WTC11 (cell line): ENCODE measurements around the gene NFILZ. TPM values are rescaled to one million over a fixed set of nuclear protein-coding genes. Genes with fewer than 3 reads are reported as not detected.

Experiments used
- CBFB ChIP-seq: sonication (generic); formaldehyde crosslinking; IDR thresholded peaks from 2 replicates; pipeline ENCODE4 v1.8.1; 2022; ENCODE audit warnings: mild to moderate bottlenecking, low read depth, missing genetic modification reagents
- CREB1 ChIP-seq: sonication (generic); formaldehyde crosslinking; IDR thresholded peaks from 2 replicates; pipeline ENCODE4 v1.8.0; 2023; ENCODE audit warnings: mild to moderate bottlenecking, missing genetic modification reagents
- EMX1 ChIP-seq: fragments of 250-450 bp; sonication (Bioruptor Pico); IDR thresholded peaks from 2 replicates; pipeline ENCODE4 v1.8.0; 2021; ENCODE audit warnings: mild to moderate bottlenecking
- ETV6 ChIP-seq: sonication (generic); formaldehyde crosslinking; IDR thresholded peaks from 2 replicates; pipeline ENCODE4 v1.8.1; 2022; ENCODE audit warnings: mild to moderate bottlenecking, missing genetic modification reagents
- FOXK1 ChIP-seq: sonication (generic); formaldehyde crosslinking; IDR thresholded peaks from 2 replicates; pipeline ENCODE4 v1.8.0; 2022; ENCODE audit warnings: mild to moderate bottlenecking, moderate library complexity, missing genetic modification reagents
- FOXP1 ChIP-seq: sonication (generic); formaldehyde crosslinking; IDR thresholded peaks from 2 replicates; pipeline ENCODE4 v1.8.0; 2022; ENCODE audit warnings: missing genetic modification reagents, mild to moderate bottlenecking, moderate library complexity, borderline replicate concordance
- GRHL2 ChIP-seq: fragments of 250-450 bp; sonication (Bioruptor Pico); IDR thresholded peaks from 2 replicates; pipeline ENCODE4 v1.8.0; 2022; ENCODE audit warnings: mild to moderate bottlenecking, moderate library complexity; ENCODE audit not compliant: insufficient replicate concordance, severe bottlenecking
- JUN ChIP-seq: sonication (generic); formaldehyde crosslinking; IDR thresholded peaks from 2 replicates; pipeline ENCODE4 v1.8.0; 2023; ENCODE audit warnings: mild to moderate bottlenecking, missing genetic modification reagents
- NFATC4 ChIP-seq: fragments of 250-450 bp; sonication (Bioruptor Pico); IDR thresholded peaks from 2 replicates; pipeline ENCODE4 v1.9.0; 2021; ENCODE audit warnings: mild to moderate bottlenecking
- NFYB ChIP-seq: sonication (generic); formaldehyde crosslinking; conservative IDR thresholded peaks from 2 replicates; pipeline ENCODE4 v1.8.0; 2022; ENCODE audit warnings: low read depth, missing genetic modification reagents
- NR1H2 ChIP-seq: sonication (generic); formaldehyde crosslinking; IDR thresholded peaks from 2 replicates; pipeline ENCODE4 v1.9.0; 2021; ENCODE audit warnings: mild to moderate bottlenecking, moderate library complexity, missing genetic modification reagents
- PRRX2 ChIP-seq: fragments of 250-450 bp; sonication (Bioruptor Pico); IDR thresholded peaks from 2 replicates; pipeline ENCODE4 v1.8.0; 2021; ENCODE audit warnings: mild to moderate bottlenecking
- RELA ChIP-seq: sonication (generic); formaldehyde crosslinking; IDR thresholded peaks from 2 replicates; pipeline ENCODE4 v1.8.1; 2022; ENCODE audit warnings: missing genetic modification reagents, mild to moderate bottlenecking, borderline replicate concordance
- RORB ChIP-seq: fragments of 250-450 bp; sonication (Bioruptor Pico); IDR thresholded peaks from 2 replicates; pipeline ENCODE4 v1.9.0; 2021; ENCODE audit warnings: mild to moderate bottlenecking
- SMAD3 ChIP-seq: sonication (generic); formaldehyde crosslinking; IDR thresholded peaks from 2 replicates; pipeline ENCODE4 v1.8.0; 2022; ENCODE audit warnings: missing genetic modification reagents, mild to moderate bottlenecking, borderline replicate concordance
- SP1 ChIP-seq: sonication (generic); formaldehyde crosslinking; conservative IDR thresholded peaks from 2 replicates; pipeline ENCODE4 v1.8.1; 2022; ENCODE audit warnings: missing genetic modification reagents
- TEAD4 ChIP-seq: sonication (generic); formaldehyde crosslinking; IDR thresholded peaks from 2 replicates; pipeline ENCODE4 v1.8.0; 2022; ENCODE audit warnings: mild to moderate bottlenecking, missing genetic modification reagents
- ZNF121 ChIP-seq: sonication (generic); formaldehyde crosslinking; IDR thresholded peaks from 2 replicates; pipeline ENCODE4 v1.8.0; 2023; ENCODE audit warnings: missing genetic modification reagents
- ZNF232 ChIP-seq: sonication (generic); formaldehyde crosslinking; IDR thresholded peaks from 2 replicates; pipeline ENCODE4 v1.8.0; 2022; ENCODE audit warnings: mild to moderate bottlenecking, missing genetic modification reagents
- ZNF263 ChIP-seq: sonication (generic); formaldehyde crosslinking; IDR thresholded peaks from 2 replicates; pipeline ENCODE4 v1.8.1; 2022; ENCODE audit warnings: low read depth, mild to moderate bottlenecking, moderate library complexity, missing genetic modification reagents
- ZNF317 ChIP-seq: sonication (generic); formaldehyde crosslinking; IDR thresholded peaks from 2 replicates; pipeline ENCODE4 v1.8.1; 2023; ENCODE audit warnings: low read depth, mild to moderate bottlenecking, moderate library complexity, missing genetic modification reagents, borderline replicate concordance
- ZNF416 ChIP-seq: fragments of 250-450 bp; sonication (Bioruptor Pico); IDR thresholded peaks from 2 replicates; pipeline ENCODE4 v1.9.0; 2021; ENCODE audit warnings: mild to moderate bottlenecking, inconsistent platforms
- ZNF423 ChIP-seq: fragments of 250-450 bp; sonication (Bioruptor Pico); IDR thresholded peaks from 2 replicates; pipeline ENCODE4 v2.1.2; 2022; ENCODE audit warnings: mild to moderate bottlenecking, moderate library complexity
- total RNA-seq: library from RNA; stranded (reverse); gene quantifications from 3 replicates; pipeline ENCODE4 v1.2.3, GENCODE V29; 2021
- TF ChIP-seq, protein P1 (sequence below): sonication (generic); formaldehyde crosslinking; IDR thresholded peaks from 2 replicates; pipeline ENCODE4 v1.8.0; 2022; ENCODE audit warnings: missing genetic modification reagents
- TF ChIP-seq, protein P2 (sequence below): sonication (generic); formaldehyde crosslinking; IDR thresholded peaks from 2 replicates; pipeline ENCODE4 v1.8.0; 2022; ENCODE audit warnings: mild to moderate bottlenecking, missing genetic modification reagents
- TF ChIP-seq, protein P3 (sequence below): sonication (generic); formaldehyde crosslinking; IDR thresholded peaks from 2 replicates; pipeline ENCODE4 v1.8.1; 2022; ENCODE audit warnings: mild to moderate bottlenecking, missing genetic modification reagents, moderate library complexity, borderline replicate concordance
- TF ChIP-seq, protein P4 (sequence below): sonication (generic); formaldehyde crosslinking; IDR thresholded peaks from 2 replicates; pipeline ENCODE4 v1.8.1; 2022; ENCODE audit warnings: low read depth, mild to moderate bottlenecking, moderate library complexity, missing genetic modification reagents, borderline replicate concordance
- TF ChIP-seq, protein P5 (sequence below): sonication (generic); formaldehyde crosslinking; IDR thresholded peaks from 2 replicates; pipeline ENCODE4 v1.8.1; 2022; ENCODE audit warnings: mild to moderate bottlenecking, moderate library complexity, missing genetic modification reagents
- TF ChIP-seq, protein P6 (sequence below): fragments of 250-450 bp; sonication (Bioruptor Pico); IDR thresholded peaks from 2 replicates; pipeline ENCODE4 v2.1.2; 2022; ENCODE audit warnings: mild to moderate bottlenecking, moderate library complexity

NFILZ gene
- total RNA-seq, 1 experiment from 2014 or later: not detected

DNA sequence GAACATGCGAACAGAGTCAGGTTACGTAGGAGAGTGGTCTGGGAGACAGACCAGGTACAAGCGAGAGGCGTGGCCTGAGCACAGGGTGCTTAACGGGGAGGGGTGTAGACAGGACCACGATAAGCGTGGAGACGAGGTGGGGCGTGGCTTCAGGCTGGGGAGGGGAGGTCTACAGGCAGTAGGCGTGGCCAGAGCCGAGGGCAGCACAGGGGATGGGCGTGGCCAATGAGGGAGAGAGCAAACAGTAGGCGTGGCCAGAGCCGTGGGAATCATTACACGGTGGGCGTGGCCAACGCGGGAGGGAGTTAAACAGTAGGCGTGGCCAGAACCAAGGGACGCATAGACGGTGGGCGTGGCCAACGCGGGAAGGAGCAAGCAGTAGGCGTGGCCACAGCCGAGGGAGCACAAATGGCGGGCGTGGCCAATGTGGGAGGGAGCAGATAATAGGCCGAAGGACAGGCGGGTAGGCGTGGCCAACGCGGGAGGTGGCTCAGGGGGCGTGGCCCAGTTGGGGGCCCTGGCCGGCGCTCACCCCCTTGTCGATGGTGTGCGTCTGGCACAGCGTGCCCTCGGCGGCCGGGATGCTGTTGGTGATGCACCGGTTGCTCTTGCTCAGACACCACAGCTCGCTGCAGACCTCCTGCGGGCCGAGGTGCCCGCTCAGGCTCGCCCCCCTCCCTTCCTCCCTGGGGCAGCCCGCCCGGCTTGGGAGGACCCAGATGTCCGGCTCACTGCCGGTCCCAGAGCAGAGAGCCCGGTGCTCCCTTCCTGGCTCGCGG is 38.0 kb upstream of the NFILZ start (continued):
- TF ChIP-seq, protein P1, sequence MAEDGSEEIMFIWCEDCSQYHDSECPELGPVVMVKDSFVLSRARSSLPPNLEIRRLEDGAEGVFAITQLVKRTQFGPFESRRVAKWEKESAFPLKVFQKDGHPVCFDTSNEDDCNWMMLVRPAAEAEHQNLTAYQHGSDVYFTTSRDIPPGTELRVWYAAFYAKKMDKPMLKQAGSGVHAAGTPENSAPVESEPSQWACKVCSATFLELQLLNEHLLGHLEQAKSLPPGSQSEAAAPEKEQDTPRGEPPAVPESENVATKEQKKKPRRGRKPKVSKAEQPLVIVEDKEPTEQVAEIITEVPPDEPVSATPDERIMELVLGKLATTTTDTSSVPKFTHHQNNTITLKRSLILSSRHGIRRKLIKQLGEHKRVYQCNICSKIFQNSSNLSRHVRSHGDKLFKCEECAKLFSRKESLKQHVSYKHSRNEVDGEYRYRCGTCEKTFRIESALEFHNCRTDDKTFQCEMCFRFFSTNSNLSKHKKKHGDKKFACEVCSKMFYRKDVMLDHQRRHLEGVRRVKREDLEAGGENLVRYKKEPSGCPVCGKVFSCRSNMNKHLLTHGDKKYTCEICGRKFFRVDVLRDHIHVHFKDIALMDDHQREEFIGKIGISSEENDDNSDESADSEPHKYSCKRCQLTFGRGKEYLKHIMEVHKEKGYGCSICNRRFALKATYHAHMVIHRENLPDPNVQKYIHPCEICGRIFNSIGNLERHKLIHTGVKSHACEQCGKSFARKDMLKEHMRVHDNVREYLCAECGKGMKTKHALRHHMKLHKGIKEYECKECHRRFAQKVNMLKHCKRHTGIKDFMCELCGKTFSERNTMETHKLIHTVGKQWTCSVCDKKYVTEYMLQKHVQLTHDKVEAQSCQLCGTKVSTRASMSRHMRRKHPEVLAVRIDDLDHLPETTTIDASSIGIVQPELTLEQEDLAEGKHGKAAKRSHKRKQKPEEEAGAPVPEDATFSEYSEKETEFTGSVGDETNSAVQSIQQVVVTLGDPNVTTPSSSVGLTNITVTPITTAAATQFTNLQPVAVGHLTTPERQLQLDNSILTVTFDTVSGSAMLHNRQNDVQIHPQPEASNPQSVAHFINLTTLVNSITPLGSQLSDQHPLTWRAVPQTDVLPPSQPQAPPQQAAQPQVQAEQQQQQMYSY (CRISPR knock-in tag): no peak
- TF ChIP-seq, protein P2, sequence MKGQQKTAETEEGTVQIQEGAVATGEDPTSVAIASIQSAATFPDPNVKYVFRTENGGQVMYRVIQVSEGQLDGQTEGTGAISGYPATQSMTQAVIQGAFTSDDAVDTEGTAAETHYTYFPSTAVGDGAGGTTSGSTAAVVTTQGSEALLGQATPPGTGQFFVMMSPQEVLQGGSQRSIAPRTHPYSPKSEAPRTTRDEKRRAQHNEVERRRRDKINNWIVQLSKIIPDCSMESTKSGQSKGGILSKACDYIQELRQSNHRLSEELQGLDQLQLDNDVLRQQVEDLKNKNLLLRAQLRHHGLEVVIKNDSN: 0 out of 2 replicates have a peak, but pooled peaks have one; percentile 20
- no peak for TF ChIP-seq NFATC4
- TF ChIP-seq ZNF232: no peak
- peak; percentile 18; the same call in 1 of the 2 replicates for TF ChIP-seq FOXK1
- TF ChIP-seq ZNF263 (CRISPR knock-in tag): peak; percentile 87
- 0 out of 2 replicates have a peak, but pooled peaks have one; percentile 37 for TF ChIP-seq ZNF416
- no peak for TF ChIP-seq SMAD3 (CRISPR knock-in tag)
- TF ChIP-seq ZNF423: no peak
- TF ChIP-seq, protein P3, sequence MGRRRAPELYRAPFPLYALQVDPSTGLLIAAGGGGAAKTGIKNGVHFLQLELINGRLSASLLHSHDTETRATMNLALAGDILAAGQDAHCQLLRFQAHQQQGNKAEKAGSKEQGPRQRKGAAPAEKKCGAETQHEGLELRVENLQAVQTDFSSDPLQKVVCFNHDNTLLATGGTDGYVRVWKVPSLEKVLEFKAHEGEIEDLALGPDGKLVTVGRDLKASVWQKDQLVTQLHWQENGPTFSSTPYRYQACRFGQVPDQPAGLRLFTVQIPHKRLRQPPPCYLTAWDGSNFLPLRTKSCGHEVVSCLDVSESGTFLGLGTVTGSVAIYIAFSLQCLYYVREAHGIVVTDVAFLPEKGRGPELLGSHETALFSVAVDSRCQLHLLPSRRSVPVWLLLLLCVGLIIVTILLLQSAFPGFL: no peak
- TF ChIP-seq SP1: peak; percentile 97
- peak; percentile 59; the same call in 1 of the 2 replicates for TF ChIP-seq EMX1 (CRISPR knock-in tag)
- 0 out of 2 replicates have a peak, but pooled peaks have one; percentile 44 for TF ChIP-seq ZNF317
- no peak for TF ChIP-seq RORB (CRISPR knock-in tag)
- TF ChIP-seq CREB1 (CRISPR knock-in tag): no peak
- TF ChIP-seq, protein P4, sequence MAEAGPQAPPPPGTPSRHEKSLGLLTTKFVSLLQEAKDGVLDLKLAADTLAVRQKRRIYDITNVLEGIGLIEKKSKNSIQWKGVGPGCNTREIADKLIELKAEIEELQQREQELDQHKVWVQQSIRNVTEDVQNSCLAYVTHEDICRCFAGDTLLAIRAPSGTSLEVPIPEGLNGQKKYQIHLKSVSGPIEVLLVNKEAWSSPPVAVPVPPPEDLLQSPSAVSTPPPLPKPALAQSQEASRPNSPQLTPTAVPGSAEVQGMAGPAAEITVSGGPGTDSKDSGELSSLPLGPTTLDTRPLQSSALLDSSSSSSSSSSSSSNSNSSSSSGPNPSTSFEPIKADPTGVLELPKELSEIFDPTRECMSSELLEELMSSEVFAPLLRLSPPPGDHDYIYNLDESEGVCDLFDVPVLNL (CRISPR knock-in tag): 0 out of 2 replicates have a peak, but pooled peaks have one; percentile 46
- peak; percentile 60 for TF ChIP-seq FOXP1 (CRISPR knock-in tag)
- TF ChIP-seq RELA (CRISPR knock-in tag): peak; percentile 74; the same call in 1 of the 2 replicates
- TF ChIP-seq PRRX2 (CRISPR knock-in tag): no peak
- no peak for TF ChIP-seq NR1H2 (CRISPR knock-in tag)
- no peak for TF ChIP-seq ZNF121 (CRISPR knock-in tag)
- peak; percentile 35; the same call in 1 of the 2 replicates for TF ChIP-seq NFYB
- TF ChIP-seq, protein P5, sequence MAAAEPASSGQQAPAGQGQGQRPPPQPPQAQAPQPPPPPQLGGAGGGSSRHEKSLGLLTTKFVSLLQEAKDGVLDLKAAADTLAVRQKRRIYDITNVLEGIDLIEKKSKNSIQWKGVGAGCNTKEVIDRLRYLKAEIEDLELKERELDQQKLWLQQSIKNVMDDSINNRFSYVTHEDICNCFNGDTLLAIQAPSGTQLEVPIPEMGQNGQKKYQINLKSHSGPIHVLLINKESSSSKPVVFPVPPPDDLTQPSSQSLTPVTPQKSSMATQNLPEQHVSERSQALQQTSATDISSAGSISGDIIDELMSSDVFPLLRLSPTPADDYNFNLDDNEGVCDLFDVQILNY (CRISPR knock-in tag): peak; percentile 18; the same call in 1 of the 2 replicates
- TF ChIP-seq, protein P6, sequence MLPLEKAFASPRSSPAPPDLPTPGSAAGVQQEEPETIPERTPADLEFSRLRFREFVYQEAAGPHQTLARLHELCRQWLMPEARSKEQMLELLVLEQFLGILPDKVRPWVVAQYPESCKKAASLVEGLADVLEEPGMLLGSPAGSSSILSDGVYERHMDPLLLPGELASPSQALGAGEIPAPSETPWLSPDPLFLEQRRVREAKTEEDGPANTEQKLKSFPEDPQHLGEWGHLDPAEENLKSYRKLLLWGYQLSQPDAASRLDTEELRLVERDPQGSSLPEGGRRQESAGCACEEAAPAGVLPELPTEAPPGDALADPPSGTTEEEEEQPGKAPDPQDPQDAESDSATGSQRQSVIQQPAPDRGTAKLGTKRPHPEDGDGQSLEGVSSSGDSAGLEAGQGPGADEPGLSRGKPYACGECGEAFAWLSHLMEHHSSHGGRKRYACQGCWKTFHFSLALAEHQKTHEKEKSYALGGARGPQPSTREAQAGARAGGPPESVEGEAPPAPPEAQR: no peak
- no peak for TF ChIP-seq CBFB (CRISPR knock-in tag)
- no peak for TF ChIP-seq TEAD4
- TF ChIP-seq JUN (CRISPR knock-in tag): no peak
- no peak for TF ChIP-seq GRHL2 (CRISPR knock-in tag)
- TF ChIP-seq ETV6 (CRISPR knock-in tag): peak; percentile 66; the same call in 1 of the 2 replicates
